Measurements from ENCODE around the gene USF2.

Gene USF2

GRCh38 chr19:35290381-35291127 lies 21.8 kb downstream of the USF2 start:
- H3K4me3 ChIP-seq (ENCODE audit: low read depth, low read length) = no peak overlapping the region
- no peak for TF ChIP-seq CTCF (conservative IDR thresholded peaks at IDR 0.05; ENCODE audit: low read depth, low read length)
- DNase-seq (ENCODE audit: low read depth) = no peak

- no peak for DNase-seq (ENCODE audit: low read depth)
- TF ChIP-seq CTCF (conservative IDR thresholded peaks at IDR 0.05; ENCODE audit: low read depth, low read length) = no peak
- H3K4me3 ChIP-seq (ENCODE audit: low read depth, low read length) = no peak overlapping the region
These were observed 22.5 kb downstream of the USF2 start for GRCh38 chr19:35291259-35291658.

DNA sequence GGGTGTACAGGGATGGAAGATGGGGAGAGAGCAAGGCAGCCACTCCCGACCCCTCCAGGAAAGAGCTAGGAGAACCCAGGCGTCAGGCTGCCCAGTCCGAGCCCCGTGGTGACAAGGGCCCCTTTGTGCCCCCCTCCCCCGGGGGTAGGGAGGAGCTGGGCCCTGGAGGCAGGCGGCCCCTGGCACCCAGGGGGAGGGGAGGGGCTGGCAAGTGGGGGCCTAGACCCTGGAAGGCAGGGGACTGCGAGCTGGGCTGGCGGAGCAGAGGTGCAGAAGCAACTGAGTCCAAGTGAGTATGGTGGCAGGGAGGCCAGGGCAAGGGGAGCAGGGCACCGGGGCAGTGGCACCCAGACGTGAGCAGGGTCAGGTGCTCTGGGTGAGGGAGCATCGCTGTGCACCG lies 23.2 kb downstream of the USF2 start, which contains the start of gene MAG:
Gene MAG (plus strand): TSS at position 246 of the 400 bp plus-strand sequence. CDS start 3,248 bp downstream, outside the sequence.
- TF ChIP-seq CTCF (conservative IDR thresholded peaks at IDR 0.05; ENCODE audit: low read depth, low read length) = no peak
- no peak within 1 kb of the TSS for H3K4me3 ChIP-seq (ENCODE audit: low read depth, low read length)
- DNase-seq (ENCODE audit: low read depth) = no peak

- no peak overlapping the region for H3K4me3 ChIP-seq (ENCODE audit: low read depth, low read length)
- no peak for DNase-seq (ENCODE audit: low read depth)
- TF ChIP-seq CTCF (conservative IDR thresholded peaks at IDR 0.05; ENCODE audit: low read depth, low read length) = no peak
These were observed 23.9 kb downstream of the USF2 start for GRCh38 chr19:35292421-35293362.

DNA sequence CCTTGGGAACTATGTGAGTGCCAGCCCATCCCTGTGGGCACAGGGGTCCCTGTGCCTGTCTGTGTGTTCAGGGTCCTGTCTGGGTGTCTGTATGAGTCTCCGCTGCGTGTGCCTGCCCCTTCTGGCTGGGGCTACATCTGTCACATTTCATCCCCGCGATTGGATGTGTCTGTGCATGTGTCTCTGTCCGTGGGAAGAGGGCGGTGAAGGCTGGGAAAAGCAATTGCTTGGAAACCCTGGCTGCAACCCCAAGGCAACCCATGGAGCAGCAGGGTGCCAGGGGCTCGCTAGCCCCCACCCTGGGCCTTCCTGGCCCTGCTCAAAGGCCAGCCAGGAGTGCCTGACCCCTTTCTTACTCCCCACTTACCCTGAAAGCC lies 24.6 kb downstream of the USF2 start:
- H3K4me3 ChIP-seq (ENCODE audit: low read depth, low read length) = no peak overlapping the region
- DNase-seq (ENCODE audit: low read depth) = no peak
- no peak for TF ChIP-seq CTCF (conservative IDR thresholded peaks at IDR 0.05; ENCODE audit: low read depth, low read length)

GRCh38 chr19:35293808-35294207 lies 25.0 kb downstream of the USF2 start:
- H3K4me3 ChIP-seq (ENCODE audit: low read depth, low read length) = no peak overlapping the region
- DNase-seq (ENCODE audit: low read depth) = no peak
- TF ChIP-seq CTCF (conservative IDR thresholded peaks at IDR 0.05; ENCODE audit: low read depth, low read length) = no peak

All from choroid plexus epithelial cell (primary cell).